D721Med (cell line): ENCODE results near the gene ASCC3.

Source experiments
- DNase-seq: peaks from one replicate; pipeline ENCODE4 v3.0.0; 2011; ENCODE audit warnings: low spot score; ENCODE audit not compliant: insufficient read length
- FAIRE-seq: peaks from 2 replicates; lab custom pipeline; 2011; peaks lifted over from hg19 to GRCh38; lab: Jason Lieb, UNC
- TF ChIP-seq, protein P1 (sequence below): IDR thresholded peaks from 2 replicates; pipeline ENCODE4 v1.5.1; 2012; ENCODE audit warnings: mild to moderate bottlenecking, control low read depth; ENCODE audit not compliant: insufficient read depth; ENCODE audit errors: missing control alignments

The ASCC3 gene

DNA sequence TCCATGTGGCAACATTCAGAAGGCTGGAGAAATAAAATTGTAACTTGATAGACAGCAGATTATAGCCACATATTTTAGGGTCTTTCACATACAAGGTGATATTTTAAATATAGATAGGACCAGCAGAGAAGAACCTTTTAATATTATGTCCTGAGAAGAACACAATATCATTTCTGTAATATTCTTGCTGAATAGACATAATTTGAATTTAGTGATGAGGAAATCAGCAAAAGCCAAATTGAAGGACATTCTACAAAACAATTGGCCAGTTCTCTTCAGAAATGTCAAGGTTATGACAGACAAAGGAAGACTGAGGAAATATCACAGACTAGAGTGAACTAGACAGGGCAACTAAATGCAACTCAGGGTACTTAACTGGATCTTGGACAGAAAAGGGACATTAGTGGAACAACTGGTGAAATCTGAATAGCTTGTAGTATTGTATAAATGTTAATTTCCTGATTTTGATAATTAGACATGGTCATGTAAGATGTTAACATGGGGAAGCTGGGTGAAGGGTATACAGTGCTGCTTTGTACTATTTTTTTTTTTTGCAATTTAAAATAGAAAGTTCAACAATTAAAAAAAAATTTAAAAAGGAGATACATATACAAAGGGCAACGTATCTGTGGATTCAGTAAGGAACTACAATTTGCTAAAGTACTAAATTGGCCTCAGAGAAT lies 281.9 kb downstream of the ASCC3 start:
- TF ChIP-seq, protein P1, sequence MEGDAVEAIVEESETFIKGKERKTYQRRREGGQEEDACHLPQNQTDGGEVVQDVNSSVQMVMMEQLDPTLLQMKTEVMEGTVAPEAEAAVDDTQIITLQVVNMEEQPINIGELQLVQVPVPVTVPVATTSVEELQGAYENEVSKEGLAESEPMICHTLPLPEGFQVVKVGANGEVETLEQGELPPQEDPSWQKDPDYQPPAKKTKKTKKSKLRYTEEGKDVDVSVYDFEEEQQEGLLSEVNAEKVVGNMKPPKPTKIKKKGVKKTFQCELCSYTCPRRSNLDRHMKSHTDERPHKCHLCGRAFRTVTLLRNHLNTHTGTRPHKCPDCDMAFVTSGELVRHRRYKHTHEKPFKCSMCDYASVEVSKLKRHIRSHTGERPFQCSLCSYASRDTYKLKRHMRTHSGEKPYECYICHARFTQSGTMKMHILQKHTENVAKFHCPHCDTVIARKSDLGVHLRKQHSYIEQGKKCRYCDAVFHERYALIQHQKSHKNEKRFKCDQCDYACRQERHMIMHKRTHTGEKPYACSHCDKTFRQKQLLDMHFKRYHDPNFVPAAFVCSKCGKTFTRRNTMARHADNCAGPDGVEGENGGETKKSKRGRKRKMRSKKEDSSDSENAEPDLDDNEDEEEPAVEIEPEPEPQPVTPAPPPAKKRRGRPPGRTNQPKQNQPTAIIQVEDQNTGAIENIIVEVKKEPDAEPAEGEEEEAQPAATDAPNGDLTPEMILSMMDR: no peak
- peak; percentile 6 for FAIRE-seq
- DNase-seq: no peak

DNA sequence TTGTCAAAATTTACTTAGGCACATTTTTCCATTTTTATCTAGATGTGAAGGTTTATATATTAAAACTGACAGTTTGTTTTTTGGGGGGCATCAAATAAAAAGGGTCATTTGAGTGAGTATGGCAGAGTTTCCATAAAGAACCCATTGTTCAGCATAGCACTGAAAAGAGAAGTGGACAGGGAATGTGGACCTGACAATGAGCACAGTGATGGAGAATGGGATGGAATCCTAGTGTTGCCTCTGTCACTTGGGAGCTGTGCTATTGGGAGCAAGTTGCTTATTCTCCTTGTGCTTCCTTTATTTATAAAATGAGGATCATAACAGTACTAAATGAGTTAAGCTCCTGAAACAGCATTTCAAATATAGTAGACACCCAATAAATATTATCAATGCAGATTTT lies 285.7 kb downstream of the ASCC3 start:
- DNase-seq (no peak), FAIRE-seq (no peak)
- TF ChIP-seq, protein P1: no peak

DNA sequence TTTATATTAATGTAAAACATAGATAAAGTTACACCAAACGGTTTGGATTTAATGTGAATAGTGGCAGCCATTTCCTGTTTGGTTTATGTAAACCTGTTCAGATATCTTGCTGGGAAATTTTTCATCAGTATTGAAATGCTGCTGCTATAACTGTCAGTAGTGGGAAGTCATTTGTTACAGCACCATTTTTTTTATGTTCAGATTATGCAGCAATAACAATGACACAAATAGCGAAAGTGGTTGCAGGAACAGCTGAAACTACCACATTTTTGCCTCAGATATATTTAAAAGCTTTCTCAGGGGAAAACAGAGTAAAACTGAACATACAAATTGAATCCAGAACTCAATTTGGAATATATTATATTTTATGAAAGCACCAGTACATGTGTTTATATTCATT lies 287.6 kb downstream of the ASCC3 start:
- DNase-seq (no peak), FAIRE-seq (no peak)
- TF ChIP-seq, protein P1: no peak

DNA sequence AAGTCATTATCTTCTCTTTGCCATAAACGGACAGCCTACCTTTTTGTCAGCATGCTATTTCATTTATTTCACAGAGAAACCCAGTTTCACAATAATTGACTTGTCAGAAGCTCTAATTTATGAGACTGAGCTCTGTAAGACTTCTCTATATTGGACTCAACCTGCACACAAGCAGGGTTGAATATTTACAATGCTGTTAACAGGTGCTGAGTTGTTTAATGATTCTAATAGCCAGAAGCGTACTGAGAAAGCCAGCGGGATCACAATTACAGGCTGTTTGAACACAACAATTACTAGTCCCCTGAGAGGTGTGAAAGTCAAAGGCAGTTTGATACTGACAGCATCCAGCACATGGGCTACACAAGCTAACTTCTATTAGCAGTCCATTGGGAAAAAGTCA lies 288.2 kb downstream of the ASCC3 start:
- TF ChIP-seq, protein P1: no peak
- DNase-seq (no peak), FAIRE-seq (no peak)

- no peak for DNase-seq
- no peak for FAIRE-seq
- TF ChIP-seq, protein P1: no peak
Measured at GRCh38 chr6:100577425-100577824, 303.7 kb downstream of the ASCC3 start.

GRCh38 chr6:100575921-100576320 lies 305.2 kb downstream of the ASCC3 start:
- DNase-seq (no peak), FAIRE-seq (peak; percentile 90)
- TF ChIP-seq, protein P1: no peak

GRCh38 chr6:100574836-100575235 lies 306.3 kb downstream of the ASCC3 start:
- TF ChIP-seq, protein P1: no peak
- FAIRE-seq (peak; percentile 97), DNase-seq (no peak)
